G401 (cell line): Measurements from ENCODE around the gene MYL3. TPM values are rescaled to one million over a fixed set of nuclear protein-coding genes. Genes with fewer than 3 reads are reported as not detected.

Experiments used
- DNase-seq: peaks from one replicate; pipeline ENCODE4 v3.0.0-alpha.2; 2015; ENCODE audit warnings: low spot score
- in situ Hi-C: cut with HindIII; loops from 2 replicates; pipeline ENCODE4 v1.10.0; 2016; ENCODE audit warnings: low sequenced_read_pairs, mixed read lengths
- total RNA-seq: library from RNA; depleted of rRNA; stranded (reverse); fragments of >200 nt; shearing (Covaris generic); gene quantifications from 2 replicates; pipeline ENCODE4 v1.2.3, GENCODE V29; 2014

MYL3 gene
- total RNA-seq, 1 experiment from 2014 or later: 7.4 TPM

DNA sequence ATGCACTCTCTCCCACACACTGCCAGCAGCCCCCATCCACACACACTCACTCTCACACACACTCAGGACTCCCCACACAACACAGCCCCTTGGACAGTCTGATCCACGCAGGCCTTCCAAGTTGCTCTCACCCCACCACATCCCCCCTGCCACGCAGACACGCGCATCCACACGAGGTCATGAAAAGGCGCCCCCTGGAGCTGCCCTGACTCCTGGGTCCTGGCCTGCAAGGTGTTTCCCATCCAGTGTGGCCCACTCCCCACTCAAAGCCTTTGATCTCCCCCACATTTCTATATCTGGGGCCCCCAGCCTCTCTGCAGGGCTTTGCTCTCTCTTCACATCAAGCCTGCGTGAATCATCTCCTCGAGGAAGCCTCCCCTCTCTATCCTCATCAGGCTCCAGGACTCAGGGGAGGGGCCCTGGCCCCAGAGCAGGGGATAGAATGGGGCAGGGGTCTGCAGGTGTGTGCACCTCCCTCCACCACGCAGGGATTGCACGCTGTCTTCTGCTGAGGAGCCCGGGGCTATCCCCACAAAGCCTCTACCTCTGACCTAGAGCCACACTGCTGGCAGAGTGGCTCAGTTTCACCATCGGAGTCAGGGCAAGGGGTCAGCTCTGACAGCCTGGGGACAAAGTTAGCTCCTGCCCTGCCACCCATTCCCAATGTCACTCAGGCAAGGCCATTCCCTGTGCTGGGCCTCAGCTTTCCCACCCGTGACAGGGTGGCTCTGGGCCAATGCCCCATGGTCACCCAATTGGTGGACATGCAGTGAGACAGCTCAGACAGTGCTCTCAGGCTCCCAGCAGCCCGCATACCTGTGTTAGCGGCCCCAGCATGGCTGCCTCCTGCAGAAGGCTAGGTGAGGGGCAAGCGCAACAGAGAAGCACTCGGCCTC, 6.4 kb downstream of the MYL3 start:
- no peak for DNase-seq
- in situ Hi-C loops: no loop called here

DNA sequence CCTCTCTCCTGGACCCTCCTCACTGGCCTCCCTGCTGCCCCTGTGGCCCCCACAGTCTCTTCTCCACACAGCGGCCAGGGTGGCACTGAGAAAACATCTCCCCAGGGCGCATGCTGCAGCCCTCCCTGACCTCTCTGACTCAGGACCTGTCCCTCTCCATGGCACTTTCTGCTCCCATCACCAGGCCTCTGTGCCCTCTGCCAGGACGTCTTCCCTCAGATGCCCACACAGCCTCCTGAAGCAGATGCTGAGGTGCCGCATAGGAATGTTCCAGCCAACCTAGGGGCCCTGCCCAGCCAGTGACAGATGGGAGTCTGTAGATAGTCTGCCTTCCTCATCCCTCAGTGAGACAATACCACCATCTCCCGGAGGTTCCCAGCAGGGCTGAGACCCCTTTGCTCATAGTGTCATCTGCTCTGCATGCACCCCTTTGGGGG, 8.7 kb downstream of the MYL3 start:
- in situ Hi-C loops: no loop called here

DNA sequence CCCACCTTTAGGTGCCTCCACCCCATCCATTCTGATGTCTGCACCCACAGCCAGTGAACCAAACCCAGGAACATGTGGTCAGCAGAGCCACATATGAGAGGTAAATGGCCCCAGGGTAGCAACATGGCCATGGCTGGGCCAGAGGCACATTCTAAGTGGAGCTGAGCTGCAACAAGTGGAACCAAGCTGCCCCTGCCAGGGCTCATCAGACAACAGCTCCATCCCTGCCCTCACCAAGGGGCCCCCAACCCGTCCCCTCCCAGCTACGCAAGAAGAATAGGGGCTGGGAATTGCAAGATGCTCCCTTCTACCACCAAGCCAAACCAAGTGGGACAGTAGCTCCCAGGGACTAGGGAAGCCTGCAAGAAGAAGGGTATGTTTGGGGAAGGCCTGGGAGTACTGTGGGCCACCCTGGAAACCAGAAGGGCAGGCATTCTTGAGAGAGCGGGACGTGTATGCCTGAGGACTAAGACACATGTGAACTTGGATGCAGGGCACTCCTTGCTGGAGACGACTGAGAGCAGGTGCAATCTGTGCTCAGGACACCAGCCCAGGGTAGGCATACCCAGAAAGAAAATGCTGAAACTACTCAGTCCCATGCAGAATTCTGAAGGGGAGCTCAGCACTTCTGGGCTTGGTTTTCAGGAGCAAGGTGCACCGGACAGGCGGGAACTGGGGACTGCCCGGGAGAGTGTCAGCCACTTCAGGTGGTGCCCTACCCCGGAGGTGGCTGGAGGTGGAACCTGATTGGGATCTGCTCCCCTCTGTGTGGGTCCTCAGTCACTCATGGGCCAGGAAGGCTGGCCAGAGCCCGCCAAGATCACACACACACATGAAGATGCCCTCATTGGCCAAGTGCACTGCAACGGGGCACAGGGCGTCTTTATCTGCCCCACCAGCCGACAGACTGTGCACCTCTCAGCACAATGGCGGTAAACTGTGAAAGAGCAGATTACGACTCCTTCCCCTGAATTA, 9.5 kb downstream of the MYL3 start:
- DNase-seq: no peak
- in situ Hi-C loops: no loop called here

More for the DNA sequence above, 8.7 kb downstream of the MYL3 start:
- DNase-seq: no peak

DNA sequence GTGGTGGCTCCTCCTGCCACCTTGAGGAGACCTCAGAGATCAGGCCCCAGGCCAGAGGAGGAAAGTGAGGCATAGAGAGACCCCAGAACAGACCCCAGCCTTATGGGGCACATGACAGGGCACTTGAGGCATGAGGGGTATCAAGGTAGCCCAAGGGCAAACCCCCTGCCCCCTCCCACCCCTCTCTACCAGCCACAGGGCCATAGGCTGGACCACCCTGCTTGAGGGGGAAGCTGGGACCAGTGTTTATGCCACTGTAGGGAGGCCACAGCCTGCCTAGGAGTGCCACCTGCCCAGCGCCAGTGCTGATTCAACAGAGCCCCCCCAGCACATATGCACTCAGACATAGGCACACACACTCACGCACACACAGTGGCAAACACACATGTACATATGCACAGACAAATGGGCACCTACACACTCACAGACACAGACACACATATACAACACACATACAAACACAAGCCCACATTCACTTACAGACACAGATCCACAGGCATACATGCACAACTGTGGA, 10.3 kb downstream of the MYL3 start:
- DNase-seq: no peak
- in situ Hi-C loops: no loop called here

DNA sequence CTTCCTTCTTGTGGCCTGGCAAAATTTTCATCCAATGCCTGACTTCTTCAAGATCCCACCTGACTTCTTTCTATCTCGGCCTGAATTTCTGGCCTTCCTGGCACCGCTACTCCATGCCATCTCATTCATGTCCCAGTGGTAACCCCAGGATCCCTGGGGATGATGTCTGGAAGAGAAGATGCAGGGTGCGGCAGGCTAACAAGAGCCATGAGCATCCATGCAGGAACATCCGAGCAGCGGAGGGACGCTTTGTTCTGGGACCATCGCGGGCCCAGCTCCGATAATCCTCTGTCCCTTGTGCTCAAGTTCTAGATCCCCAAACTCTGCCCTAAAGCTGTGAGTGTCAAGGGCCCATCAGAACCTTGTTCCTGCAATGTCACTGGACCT, 10.9 kb downstream of the MYL3 start:
- no peak for DNase-seq
- in situ Hi-C loops: no loop called here

DNA sequence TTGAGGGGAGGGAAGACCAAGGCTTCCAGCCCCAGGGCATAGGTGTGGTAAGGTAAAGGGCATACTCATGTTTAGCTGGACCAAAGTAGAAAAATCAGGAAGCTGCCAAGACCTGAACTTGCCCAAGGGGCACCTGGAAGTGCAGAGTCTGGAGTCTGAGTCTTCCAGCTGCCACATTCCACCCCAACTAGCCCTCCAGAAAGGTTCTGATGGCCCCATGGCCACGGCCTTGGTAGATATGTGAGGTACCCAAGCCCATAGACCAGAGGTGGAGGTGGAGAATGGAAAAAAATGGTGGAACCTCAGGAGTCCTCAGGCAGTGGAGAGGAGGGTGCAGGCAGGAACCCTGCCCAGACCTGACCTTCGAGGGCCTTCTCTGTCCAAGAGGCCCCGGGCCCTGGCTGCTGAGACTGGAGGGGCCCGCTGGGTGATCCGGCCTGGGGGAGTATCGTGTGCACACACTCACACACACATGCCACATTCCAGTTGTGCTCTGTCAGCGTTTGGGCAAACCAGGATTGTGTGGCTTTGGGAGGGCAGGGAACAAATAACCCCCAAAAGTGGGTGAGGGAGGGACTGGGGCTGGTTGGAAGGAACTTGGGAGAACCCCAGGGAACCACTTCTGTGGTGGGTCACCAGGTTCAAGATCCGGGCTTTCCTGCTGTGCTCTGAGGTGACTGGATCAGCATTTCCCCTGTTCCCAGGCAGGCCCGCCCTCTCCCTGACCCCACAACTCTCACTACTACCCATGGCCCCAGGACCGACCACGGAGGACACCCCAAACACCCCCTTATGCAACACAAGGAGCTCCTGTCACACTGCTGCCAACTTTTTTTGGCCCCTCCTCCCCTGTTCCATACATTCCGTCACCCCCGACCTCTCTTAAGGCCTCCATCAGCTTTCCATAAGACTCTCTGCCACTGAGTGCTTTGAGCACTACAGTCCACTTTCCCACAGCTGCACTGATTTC, 11.6 kb downstream of the MYL3 start:
- no peak for DNase-seq
- in situ Hi-C loops: no loop called here

DNA sequence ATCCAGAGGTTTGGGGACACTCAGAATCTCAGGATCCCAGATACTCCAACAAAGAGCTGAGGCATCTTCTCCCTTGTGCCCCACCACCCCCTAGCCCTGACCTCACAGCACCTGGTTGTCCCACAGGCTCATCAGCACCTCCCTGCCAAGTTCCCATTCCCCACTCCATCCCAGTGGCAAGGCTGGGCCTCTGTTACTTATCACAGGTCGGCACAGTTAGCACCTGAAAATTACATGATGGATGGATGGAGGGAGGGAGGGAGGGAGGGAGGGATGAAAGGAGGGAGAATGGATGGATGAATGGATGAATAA, 12.8 kb downstream of the MYL3 start:
- in situ Hi-C loops: no loop called here
- DNase-seq: no peak

DNA sequence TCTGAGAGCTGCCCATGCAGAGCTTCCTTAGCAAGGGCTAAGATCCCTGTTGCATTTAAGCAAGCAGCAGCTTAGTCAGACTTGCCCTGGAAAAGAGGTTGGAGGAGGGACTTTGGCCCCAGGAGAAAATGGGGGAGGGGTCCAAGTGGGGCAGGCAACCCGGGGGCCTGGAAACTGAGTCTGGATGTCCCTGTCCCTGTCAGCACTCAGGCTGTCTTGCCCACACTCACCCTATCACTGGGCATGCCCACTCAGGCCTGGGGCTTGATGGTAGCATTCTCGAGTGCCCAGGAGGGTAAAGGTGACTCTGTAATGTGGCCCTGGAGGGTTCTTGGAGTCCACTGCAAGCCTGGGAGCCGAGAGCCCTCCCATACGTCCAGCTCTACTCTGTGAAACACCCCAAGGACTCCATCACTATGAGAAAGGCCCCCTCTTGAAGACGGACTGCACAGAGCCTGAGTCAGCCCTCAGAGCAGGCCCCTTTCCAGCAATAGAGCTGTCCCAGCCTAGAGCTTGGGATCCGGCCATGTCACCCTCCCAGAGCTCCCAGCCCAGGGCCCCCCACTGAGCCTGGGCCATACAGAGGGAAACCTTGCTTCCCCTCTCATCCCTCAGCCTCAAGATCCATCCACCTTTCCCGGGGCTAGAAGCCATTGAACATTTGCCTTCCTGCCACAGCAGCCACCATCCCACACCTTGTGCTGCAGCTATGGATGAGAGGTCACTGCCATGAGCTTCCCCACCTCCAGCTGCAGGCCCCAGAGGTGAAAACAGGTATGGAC, 13.4 kb downstream of the MYL3 start:
- in situ Hi-C loops: no loop called here
- DNase-seq: no peak

DNA sequence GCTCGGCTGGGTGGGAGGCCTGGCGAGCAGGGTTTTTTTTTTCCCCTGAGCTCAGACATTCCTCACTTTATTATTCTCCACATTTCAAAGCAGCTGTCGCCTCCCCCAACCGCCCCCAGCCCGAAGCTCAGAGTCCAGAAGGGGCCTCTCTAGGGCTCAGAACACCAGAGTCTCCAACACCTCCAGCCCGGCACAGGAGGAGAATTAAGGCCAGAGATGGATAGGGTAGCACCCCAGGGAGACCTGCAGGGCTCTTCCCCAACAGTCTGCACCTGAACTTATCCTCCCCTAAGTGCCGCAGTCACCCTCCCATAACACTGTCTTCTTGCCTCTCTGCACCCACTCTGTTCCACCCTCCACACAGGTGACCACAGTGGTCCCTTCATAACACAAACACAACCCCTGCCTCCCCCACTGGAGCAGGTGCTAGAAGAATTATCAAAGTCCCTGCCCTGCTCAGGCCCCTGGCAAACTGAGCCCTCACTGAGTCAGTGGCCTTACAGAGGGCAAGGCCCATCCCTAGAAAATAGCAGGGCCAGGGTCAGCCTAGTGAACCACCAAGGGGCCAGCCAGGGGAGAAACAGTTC, 14.1 kb downstream of the MYL3 start:
- in situ Hi-C loops: no loop called here
- DNase-seq: no peak

DNA sequence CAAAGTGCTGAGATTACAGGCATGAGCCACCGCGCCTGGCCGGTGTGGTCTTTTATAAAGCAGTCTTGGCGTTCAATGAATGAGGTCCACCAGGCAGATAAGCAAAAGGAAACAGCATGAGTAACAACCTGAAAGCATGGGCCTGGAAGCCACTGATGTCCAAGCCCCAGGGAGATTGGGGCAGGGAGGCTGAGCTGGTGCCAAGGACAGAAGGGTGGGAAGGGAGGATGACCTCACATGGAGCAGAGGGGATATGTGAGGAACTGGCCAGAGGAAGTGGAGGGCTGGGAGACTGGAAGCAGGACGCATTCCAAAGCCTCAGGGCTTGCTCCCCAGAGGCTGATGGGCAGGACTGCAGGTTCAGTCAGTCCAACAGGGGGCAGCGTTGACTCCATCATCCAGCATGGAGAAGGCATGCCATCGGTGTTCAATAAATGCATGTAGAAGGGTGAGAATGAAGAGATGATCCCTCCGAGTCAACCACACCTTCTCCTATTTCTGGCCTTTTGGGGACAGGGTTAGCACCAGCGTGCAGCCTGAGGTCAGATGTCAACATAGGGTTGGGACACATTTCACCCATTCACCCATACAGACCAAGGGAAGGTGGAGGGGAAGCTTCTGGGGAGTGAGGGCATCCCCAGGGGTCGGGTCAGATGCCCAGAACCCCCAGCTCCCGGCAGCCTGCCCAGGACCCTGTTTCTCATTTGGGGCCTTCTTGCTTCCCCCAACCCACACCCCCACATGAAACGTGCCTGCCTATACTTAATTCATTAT, 14.8 kb downstream of the MYL3 start:
- in situ Hi-C loops: no loop called here
- no peak for DNase-seq

DNA sequence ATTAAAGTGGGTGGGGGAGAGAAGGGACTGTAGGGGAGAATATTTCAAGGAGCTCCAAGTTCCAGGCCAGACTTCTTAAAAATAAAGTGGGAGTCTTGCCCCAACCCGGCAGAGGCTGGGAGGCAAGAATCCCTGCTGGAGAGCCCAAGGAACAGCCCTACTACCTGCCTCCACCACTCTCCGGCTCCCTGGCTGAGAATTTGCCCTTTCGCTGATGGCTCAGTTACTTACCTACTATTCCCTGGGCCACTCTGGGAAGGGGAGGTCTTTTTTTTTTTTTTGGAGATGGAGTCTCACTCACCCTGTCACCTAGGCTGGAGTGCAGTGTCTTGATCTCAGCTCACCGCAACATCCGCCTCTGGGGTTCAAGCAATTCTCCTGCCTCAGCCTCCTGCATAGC, 15.5 kb downstream of the MYL3 start:
- DNase-seq: no peak

DNA sequence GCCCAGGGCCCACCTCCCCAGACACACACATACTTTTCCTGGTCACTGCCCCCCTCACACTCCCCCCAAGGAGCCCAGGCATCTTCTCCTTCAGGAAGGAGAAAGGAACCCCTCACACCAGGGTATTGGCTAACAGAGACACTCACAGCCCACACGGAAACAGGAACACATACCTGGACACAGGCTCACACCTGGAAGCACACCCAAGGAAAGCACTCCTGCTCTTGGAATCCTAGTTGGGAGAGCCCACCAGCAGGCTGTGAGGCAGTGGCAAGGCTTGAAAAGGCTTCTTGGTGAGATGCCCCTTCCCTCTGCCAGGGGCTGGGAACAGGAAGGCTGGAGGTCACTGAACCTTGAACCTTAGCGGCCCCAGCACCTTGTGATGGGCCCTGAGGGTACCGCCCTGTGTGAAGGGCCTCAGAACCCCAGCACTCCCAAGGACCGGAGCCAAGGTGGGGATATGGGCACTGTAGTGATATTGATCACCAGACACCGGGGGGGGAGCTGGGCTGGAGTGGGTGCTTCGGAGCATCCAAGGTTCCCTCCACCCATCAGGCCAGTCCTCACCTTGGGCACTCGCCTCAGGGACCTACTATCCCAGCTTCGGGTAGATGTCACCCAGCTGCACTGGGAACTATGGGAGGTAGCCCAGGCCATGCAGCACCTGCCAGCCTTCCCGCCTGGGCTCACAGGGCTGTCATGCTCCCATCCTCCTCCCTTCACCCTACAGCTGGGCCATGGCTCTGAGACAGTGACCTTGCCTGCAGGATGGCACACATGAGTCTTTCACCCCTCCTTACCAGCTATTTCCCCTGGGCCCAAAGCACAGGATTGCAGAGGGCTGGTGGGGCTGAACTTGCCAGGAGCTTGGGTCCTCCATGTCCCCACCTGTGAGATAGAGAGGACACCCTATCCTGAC, 16.4 kb downstream of the MYL3 start:
- no peak for DNase-seq
- in situ Hi-C loops: no loop called here

More for the DNA sequence above, 15.5 kb downstream of the MYL3 start:
- in situ Hi-C loops: no loop called here

DNA sequence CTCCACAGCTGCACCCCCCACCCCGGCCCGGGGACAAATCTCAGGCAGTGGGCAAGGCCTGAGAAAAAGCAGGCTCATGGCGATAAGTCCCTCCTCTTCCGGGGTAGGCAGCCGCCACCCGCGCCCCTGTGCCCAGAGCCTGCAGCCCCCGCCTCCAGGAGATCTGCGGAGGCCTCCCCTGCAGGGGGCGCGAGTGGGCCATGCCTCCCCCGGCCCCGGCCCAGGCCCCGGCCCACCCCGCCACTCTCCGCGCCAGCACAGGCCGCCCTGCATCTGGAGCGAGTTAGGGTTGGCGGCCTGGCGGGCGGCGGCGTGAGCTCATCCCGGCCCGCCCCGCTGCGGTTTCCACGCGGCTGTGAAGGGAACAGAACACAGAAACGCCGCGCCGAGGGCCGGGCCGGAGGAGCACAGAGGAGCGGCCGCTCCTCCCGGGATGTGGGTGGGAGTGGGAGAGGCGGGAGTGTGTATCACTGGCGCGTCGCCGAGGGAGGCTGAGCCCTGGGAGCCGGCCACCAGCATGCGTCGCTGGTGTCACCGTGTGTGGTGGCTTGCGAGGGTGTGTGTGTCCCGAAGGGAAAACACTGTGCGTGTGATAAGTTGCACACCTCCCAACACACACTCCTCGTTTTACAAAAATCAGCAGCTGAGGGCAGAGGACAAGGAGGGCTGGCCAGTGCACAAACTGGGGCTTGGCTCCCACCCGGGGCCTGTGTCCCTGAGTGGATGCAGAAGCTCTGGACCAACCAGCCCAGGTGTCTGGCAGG, 17.2 kb downstream of the MYL3 start:
- peak; percentile 7 for DNase-seq
- in situ Hi-C loops: no loop called here

DNA sequence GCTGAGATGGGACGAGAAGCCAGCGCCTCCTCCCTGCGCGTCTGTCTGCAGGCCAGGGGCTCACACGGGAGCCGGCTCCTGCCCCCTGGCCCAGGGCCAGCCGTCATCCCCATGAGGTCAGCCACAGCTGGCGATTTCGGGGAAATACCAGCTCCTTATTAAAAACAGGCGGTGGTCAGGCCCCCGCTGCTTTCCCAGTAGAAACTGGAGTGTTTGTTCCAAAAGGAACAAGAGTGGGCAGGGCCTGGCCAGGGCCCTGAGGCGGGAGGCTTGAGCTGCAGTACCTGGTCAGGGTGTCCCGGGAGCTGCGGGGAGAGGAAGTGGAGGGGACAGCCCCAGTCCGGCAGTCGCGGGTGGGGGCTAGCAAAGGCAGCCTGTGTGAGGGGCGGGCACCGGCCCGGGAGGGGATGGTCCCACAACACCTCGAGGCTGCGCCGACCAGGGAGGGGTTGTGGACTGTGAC, 17.8 kb downstream of the MYL3 start:
- DNase-seq: no peak
- in situ Hi-C loops: no loop called here

DNA sequence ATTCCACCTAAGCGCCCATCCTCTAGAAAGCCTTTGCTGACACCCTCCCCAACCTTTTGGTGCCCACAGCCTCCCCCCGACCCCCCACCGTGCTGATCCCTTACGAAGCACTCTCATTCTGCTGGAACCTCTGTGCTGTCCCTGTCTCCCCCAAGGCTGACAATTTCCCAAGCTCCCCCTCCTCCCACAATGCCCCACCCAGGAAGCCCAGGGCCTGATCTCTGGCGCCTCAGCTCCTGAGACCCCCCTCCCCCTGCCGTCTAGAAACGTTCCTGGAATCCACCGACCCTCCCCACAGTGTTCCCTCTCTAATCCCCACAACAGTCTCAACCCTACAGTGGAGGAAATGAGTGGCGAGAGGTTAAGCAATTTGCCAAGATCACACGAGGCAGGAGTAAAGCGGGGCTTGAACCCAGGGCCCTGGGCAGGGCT, 18.3 kb downstream of the MYL3 start:
- in situ Hi-C loops: no loop called here
- DNase-seq: no peak
